ENCODE results near the gene ZC3H11A.
"Not testable (repeated sequence)": the region's sequence is repeated elsewhere in the genome, so short reads cannot be mapped to it uniquely, and the experiment has no call there.

Gene ZC3H11A

GRCh38 chr1:203826175-203826574 is 30.8 kb downstream of the ZC3H11A start:
- TF ChIP-seq, protein P1, sequence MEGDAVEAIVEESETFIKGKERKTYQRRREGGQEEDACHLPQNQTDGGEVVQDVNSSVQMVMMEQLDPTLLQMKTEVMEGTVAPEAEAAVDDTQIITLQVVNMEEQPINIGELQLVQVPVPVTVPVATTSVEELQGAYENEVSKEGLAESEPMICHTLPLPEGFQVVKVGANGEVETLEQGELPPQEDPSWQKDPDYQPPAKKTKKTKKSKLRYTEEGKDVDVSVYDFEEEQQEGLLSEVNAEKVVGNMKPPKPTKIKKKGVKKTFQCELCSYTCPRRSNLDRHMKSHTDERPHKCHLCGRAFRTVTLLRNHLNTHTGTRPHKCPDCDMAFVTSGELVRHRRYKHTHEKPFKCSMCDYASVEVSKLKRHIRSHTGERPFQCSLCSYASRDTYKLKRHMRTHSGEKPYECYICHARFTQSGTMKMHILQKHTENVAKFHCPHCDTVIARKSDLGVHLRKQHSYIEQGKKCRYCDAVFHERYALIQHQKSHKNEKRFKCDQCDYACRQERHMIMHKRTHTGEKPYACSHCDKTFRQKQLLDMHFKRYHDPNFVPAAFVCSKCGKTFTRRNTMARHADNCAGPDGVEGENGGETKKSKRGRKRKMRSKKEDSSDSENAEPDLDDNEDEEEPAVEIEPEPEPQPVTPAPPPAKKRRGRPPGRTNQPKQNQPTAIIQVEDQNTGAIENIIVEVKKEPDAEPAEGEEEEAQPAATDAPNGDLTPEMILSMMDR (IDR thresholded peaks at IDR 0.05; ENCODE audit: unreplicated experiment in 3 of 3), result no peak
- H3K27ac Mint-ChIP-seq, result no peak overlapping the region
- no peaks in the 10 kb centered on the region for H3K27me3 Mint-ChIP-seq (ENCODE audit: low read depth)
- H3K36me3 Mint-ChIP-seq (ENCODE audit: low read depth), result peaks cover 80% of the 10 kb centered on the region
- H3K4me1 Mint-ChIP-seq, result no peaks in the 10 kb centered on the region
- H3K9me3 Mint-ChIP-seq, result no peaks in the 10 kb centered on the region
- no peak overlapping the region for H3K4me3 Mint-ChIP-seq

GRCh38 chr1:203828002-203828401 is 32.6 kb downstream of the ZC3H11A start:
- Mint-ChIP-seq H3K4me1 (no peaks in the 10 kb centered on the region), H3K27ac (peak overlapping the region in 1 of 3 experiments; percentile 14), H3K4me3 (no peak overlapping the region), H3K9me3 (no peaks in the 10 kb centered on the region), H3K36me3 (ENCODE audit: low read depth) (peaks cover 77% of the 10 kb centered on the region), H3K27me3 (ENCODE audit: low read depth) (no peaks in the 10 kb centered on the region)
- TF ChIP-seq, protein P1 (IDR thresholded peaks at IDR 0.05; ENCODE audit: unreplicated experiment in 3 of 3), result no peak

DNA sequence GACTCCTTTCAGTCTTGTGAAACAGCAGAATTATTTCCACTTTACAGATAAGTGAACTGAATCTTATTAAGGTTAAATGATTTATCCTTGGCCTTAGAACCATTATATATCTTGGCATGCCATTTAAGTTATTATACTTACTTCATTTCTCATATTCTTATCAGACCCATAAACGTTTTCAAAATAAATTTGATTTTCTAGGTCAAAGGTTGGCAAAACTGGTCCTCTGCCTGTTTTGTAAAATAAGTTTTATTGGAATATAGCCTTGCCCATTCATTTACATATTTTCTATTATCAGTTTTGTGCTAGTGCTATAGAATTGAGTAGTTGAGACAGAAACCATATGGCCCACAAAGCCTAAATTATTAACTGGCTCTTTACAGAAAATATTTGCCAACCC is 33.1 kb downstream of the ZC3H11A start:
- Mint-ChIP-seq H3K27me3 (ENCODE audit: low read depth) (no peaks in the 10 kb centered on the region), H3K9me3 (no peaks in the 10 kb centered on the region), H3K27ac (no peak overlapping the region), H3K36me3 (ENCODE audit: low read depth) (peaks cover 76% of the 10 kb centered on the region), H3K4me1 (no peaks in the 10 kb centered on the region), H3K4me3 (no peak overlapping the region)
- TF ChIP-seq, protein P1 (IDR thresholded peaks at IDR 0.05; ENCODE audit: unreplicated experiment in 3 of 3), result no peak

GRCh38 chr1:203829247-203829646 is 33.8 kb downstream of the ZC3H11A start:
- not testable (repeated sequence) for H3K4me3 Mint-ChIP-seq; H3K27ac Mint-ChIP-seq; H3K9me3 Mint-ChIP-seq; H3K27me3 Mint-ChIP-seq (ENCODE audit: low read depth); H3K4me1 Mint-ChIP-seq
- H3K36me3 Mint-ChIP-seq (ENCODE audit: low read depth), result peaks cover 77% of the 10 kb centered on the region

GRCh38 chr1:203835476-203835875 is 40.1 kb downstream of the ZC3H11A start:
- H3K36me3 Mint-ChIP-seq (ENCODE audit: low read depth), result peaks cover 87% of the 10 kb centered on the region
- no peak overlapping the region for H3K4me3 Mint-ChIP-seq
- H3K27me3 Mint-ChIP-seq (ENCODE audit: low read depth), result no peaks in the 10 kb centered on the region
- TF ChIP-seq, protein P1 (IDR thresholded peaks at IDR 0.05; ENCODE audit: unreplicated experiment in 3 of 3), result no peak
- no peak overlapping the region for H3K27ac Mint-ChIP-seq
- no peaks in the 10 kb centered on the region for H3K9me3 Mint-ChIP-seq
- H3K4me1 Mint-ChIP-seq, result peaks cover 14% of the 10 kb centered on the region

- Mint-ChIP-seq H3K4me3 (no peak overlapping the region), H3K27ac (peak overlapping the region; percentile 76 to 87 (median 83)), H3K9me3 (no peaks in the 10 kb centered on the region), H3K36me3 (ENCODE audit: low read depth) (peaks cover 89% of the 10 kb centered on the region), H3K4me1 (peaks cover 14% of the 10 kb centered on the region), H3K27me3 (ENCODE audit: low read depth) (no peaks in the 10 kb centered on the region)
- TF ChIP-seq, protein P1 (IDR thresholded peaks at IDR 0.05; ENCODE audit: unreplicated experiment in 3 of 3), result no peak
Measured at GRCh38 chr1:203839081-203839480, 43.7 kb downstream of the ZC3H11A start.

Measured in nephron (organoid).